ENCODE measurements around the gene SCN1B. TPM values are rescaled to one million over a fixed set of nuclear protein-coding genes. Genes with fewer than 3 reads are reported as not detected.

SCN1B gene
- total and polyA plus RNA-seq, 2 of the 13 experiments (the other 11 are each of a cell fraction or from before 2014, with no cell fraction given) = 2.7 to 20.1 TPM

DNA sequence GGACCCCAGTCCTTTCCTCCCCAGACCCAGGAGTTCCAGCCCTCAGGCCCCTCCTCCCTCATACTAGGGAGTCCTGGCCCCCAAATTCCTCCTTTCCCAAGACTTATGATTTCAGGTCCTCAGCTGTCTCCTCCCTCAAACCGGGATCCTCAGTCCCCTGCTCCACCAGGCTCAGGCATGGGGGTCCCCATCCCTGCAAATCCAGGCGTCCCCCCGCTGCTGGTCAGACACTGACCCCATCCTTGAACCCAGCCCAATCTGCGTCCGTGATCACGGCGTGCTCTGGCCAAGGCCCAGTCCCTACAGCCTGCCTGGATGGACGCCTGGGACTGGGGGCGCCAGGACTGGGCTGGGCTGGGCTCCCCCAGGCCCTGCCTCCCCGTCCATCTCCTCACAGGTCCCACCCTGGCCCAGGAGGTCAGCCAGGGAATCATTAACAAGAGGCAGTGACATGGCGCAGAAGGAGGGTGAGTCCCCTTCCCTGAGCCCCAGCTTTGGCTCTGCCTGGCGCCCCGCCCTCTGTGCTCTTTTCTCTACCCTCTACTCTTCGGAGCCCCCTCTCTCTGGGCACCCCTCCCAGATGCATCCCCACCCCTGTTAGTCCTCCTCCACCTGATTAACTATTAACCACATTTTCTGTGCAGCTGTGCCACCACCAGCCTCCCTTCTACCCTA lies 11.9 kb downstream of the SCN1B start (continued):
- TF ChIP-seq UBTF (CRISPR knock-in tag; IDR thresholded peaks at IDR 0.05) (peak; percentile 77; the same call in 1 of the 2 replicates), PTBP1 (IDR thresholded peaks at IDR 0.05; ENCODE audit: low read depth, low read length, poor library complexity, severe bottlenecking) (no peak), E2F5 (CRISPR knock-in tag; conservative IDR thresholded peaks at IDR 0.05) (no peak), ZNF367 (CRISPR knock-in tag; IDR thresholded peaks at IDR 0.05; ENCODE audit: borderline replicate concordance) (no peak), ZNF567 (CRISPR knock-in tag; IDR thresholded peaks at IDR 0.05; ENCODE audit: borderline replicate concordance) (peak; percentile 66; the same call in 1 of the 2 replicates), ZSCAN25 (CRISPR knock-in tag; IDR thresholded peaks at IDR 0.05) (peak; percentile 35; the same call in 1 of the 2 replicates), THAP9 (CRISPR knock-in tag; IDR thresholded peaks at IDR 0.05; ENCODE audit: borderline replicate concordance) (no peak), ZNF143 (CRISPR knock-in tag; IDR thresholded peaks at IDR 0.05) (no peak), ZNF788 (CRISPR knock-in tag; IDR thresholded peaks at IDR 0.05; ENCODE audit: borderline replicate concordance) (0 out of 2 replicates have a peak, but pooled peaks have one; percentile 40), ZHX2 (IDR thresholded peaks at IDR 0.05; ENCODE audit: low read depth) (no peak), ZHX2 (CRISPR knock-in tag; IDR thresholded peaks at IDR 0.05; ENCODE audit: borderline replicate concordance) (no peak), ZNF746 (CRISPR knock-in tag; IDR thresholded peaks at IDR 0.05) (peak; percentile 68)
- TF ChIP-seq, protein P1, sequence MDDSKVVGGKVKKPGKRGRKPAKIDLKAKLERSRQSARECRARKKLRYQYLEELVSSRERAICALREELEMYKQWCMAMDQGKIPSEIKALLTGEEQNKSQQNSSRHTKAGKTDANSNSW (CRISPR knock-in tag; IDR thresholded peaks at IDR 0.05; ENCODE audit: borderline replicate concordance) = no peak
